NCI-H187 (cell line): ENCODE results near the gene MAFF.
"Not testable (repeated sequence)": the region's sequence is repeated elsewhere in the genome, so short reads cannot be mapped to it uniquely, and the experiment has no call there.

Source experiments
- DNase-seq, 2 experiments: peaks; one replicate each; lab custom pipeline; 2025; lab: John Stamatoyannopoulos, UW

Gene MAFF

DNA sequence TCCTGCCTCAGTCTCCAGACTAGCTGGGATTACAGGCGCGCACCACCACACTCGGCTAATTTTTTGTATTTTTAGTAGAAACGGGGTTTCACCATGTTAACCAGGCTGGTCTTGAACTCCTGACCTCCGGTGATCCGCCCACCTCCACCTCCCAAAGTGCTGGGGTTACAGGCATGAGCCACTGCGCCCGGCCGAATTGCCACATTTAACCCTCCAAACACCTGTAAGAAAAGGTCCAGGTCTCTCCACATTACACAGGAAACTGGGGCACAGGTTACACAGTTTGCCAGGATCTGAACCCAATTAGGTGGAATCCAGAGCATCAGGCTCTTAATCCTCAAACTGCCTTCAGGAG lies 24.2 kb upstream of the MAFF start:
- not testable (repeated sequence) for DNase-seq

DNA sequence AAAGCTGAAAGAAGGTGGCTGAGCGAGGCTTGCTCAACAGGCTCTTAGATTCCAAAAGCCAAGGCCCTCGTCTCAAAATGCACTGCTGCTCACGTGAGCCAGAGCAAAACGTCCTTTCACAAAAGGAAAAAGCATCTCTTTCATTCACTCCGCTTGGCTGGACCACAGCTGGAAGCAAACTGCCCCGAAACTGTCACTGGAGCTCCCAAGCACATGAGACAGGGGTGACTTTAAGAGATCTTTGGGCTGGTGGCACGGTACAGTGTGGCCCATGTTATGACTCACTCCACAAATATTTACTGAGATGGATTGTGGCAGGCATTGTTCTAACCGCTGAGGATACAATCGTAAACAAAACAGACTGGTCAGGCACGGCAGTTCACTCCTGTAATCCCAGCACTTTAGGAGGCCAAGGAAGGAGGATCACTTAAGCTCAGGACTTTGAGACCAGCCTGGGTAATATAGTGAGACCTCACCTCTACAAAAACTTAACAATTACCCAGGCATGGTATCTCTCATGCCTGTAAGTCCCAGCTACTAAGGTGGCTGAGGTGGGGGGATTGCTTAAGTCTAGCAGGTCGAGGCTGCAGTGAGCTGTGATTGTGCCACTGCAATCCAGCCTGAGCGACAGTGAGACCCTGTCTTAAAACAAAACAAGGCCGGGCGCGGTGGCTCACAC lies 23.7 kb upstream of the MAFF start:
- DNase-seq, result no peak

DNA sequence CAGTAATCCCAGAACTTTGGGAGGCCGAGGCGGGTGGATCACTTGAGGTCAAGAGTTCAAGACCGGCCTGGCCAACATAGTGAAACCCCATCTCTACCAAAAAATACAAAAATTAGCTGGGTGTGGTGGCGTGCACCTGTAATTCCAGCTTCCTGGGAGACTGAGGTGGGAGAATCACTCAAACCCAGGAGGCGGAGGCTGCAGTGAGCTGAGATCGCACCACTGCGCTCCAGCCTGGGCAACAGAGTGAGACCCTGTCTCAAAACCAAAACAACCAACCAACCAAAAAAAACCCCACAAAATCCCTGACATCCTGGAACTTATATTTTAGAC lies 23.2 kb upstream of the MAFF start:
- DNase-seq, result not testable (repeated sequence)

DNA sequence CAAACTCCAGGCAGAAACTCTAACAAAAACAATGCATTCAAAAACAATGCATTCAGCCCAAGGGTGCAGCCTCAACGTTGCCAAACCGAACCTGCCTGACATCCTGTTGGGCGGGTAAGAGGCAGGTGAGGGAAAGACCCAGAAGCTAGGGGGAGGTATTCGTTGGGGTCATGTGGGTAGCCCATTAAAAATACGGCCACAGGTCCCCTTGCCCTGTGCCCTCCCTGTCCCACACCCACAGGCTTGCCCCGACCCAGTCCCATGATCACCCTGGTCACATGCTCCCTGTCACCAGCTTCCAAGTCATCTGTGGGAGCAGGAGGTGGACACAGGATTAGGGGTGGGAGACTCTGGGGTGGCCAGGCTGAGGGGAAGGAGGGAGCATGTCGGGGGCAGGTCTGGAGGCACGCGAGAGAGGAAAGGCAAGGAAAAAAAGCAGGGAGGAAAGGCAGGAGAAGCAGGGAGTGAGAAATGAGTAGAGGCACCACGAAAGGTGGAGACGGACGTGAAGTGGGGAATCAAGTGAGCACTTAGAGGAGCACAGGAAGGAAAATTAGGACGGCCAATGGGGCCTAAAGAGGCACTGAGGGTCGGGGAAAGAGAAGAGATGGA lies 20.8 kb upstream of the MAFF start:
- no peak for DNase-seq

DNA sequence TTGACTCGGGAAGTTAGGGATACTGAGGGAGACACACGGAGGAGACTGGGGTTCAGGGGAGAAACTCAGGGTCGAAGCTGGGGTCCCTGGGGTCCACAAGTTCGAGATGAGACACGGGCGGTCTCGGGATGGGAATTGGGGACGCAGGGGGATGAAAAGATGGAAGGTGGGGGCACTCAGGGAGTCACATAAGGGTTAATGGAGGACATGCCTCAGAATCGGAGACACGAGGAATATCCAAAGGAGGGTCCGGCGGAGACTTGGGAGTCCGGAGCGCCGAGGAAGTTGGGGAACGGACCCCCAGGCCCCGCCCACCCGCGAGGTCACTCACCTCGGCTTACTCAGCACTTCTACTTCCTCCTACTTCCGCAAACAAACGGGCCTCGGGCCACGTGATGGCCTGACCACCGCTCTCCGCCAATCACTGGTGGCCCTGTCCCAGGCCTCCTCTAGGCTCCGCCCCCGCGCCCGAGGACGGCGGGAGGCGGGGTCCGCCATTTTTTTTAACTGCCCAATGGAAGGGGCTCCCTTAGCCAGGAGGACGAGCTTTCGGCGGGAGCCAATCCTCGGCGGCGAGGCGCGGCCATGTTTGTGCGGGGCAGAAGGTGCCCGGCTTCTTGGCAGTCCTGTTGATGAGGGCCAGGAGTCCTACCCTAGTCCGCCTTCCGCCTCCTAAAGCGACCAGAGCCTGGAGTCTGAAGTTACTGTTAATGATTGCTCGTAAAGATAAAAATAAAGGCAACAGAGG lies 20.2 kb upstream of the MAFF start, which contains the start of gene PLA2G6:
PLA2G6 (minus strand) TSS at position 378 of the 748 bp plus-strand sequence. CDS start 12,404 bp downstream, outside the sequence.
- DNase-seq, result peak; percentile 89 to 90

DNA sequence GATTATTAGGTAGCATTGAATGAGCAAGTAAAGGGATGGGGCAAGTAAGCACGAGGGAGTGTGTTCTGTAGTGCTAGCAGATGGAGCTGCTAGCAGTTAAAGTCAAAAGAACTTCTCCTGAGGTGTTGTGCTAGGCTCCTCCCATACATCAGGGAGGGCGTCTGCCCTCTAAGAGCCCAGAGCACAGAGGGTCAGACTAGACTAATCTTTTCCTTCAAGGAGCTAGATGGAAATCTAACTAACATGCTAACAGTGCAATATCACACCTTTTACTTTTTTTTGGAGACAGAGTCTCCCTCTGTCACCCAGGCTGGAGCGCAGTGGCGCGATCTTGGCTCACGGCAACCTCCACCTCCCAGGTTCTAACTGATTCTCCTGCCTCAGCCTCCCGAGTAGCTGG lies 17.0 kb upstream of the MAFF start:
- DNase-seq, result no peak

DNA sequence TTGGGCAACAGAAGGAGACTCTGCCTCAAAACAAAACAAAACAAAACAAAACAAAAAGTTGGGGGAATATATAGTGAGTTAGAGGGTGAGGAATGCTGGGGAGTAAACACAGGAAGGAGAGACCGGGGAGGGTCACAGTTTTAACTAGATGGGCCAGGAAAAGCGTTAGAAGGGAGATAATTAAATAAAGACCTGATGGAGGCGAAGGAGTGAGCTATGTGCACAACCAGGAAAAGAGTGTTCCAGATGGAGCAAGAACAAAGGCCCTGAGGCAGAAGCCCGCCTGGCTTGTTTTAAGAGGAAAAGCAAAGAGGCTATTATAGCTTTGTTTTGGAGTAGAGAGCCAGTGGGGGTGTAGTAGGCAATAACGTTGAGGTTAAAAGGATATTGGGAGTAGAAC lies 15.4 kb upstream of the MAFF start:
- no peak for DNase-seq

DNA sequence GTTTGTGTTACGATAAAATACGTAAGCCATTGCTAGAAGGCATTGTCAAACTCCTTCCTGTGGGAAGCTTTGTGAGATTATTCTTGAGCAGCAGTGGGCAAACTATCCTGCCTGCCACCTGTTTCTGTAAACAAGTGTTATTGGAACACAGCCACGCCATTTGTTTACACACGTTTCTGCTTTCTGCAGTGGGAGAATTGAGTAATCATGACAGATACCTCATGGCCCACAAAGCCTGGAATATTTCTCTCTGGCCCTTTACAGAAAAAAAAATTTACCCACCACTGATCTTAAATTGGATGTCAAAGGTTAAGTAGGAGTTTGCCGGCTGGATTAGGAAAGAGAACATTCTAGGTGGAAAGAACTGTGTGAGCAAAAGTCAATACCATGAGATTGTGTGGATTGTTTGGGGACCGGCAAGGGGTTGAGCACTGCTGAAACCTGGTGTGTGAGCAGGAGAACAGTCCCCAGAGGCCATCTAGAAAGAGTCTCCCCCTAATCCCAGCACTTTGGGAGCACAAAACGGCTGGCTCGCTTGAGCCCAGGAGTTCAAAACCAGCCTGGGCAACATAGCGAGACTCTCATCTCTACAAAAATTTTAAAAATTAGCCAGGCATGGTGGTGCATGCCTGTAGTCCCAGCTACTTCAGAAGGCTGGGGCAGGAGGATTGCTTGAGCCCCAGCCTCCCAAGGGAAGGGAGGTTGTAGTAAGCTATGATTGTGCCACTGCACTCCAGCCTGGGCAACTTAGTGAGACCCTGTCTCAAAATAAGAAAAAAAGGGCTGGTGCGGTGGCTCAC lies 14.2 kb upstream of the MAFF start:
- DNase-seq, result no peak

DNA sequence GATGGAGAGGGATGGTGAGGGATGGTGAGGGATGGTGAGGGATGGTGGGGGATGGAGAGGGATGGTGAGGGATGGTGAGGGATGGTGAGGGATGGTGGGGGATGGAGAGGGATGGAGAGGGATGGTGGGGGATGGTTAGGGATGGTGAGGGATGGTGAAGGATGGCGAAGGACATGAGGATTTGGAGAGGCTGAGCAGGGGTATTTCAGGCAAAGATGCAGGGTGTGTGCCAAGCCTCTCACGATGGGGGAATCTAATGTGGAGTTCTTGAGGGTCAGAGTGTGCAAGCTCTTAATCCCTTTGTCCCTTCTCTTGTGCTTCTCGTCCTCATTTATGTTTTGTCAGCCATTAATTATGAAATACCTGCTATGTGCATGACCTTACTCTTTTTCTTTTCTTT lies 12.7 kb upstream of the MAFF start:
- DNase-seq, result no peak

DNA sequence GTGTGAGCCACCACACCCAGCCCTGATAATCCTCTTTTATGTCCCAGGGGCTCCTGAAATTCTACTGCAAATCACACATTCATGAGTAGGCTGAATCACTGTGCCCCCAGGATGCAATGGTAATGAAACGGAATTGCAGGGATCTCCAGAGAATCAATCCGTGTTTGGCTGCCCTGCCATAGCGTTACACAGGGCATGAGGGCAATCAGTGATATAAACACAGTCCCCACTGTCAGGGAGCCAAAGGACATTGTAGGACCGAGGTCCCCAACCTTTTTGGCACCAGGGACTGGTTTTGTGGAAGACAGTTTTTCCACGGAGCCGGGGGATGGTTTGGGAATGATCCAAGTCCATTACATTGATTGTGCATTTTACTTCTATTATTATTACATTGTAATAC lies 11.2 kb upstream of the MAFF start:
- no peak for DNase-seq

DNA sequence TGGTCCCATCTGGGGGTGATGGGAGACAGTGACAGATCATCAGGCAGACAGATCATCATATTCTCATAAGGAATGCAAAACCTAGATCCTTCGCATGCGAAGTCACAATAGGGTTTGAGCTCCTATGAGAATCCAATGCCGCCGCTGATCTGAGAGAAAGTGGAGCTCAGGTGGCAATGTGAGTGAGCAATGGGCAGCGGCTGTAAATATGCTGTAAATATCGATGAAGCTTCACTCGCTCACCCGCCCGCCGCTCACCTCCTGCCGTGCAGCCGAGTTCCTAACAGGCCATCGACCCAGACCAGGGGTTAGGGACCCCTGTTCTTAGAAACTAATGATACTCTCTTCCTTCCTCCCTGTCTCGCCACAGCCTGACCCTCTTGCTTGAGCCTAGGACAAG lies 10.7 kb upstream of the MAFF start:
- DNase-seq, result no peak

DNA sequence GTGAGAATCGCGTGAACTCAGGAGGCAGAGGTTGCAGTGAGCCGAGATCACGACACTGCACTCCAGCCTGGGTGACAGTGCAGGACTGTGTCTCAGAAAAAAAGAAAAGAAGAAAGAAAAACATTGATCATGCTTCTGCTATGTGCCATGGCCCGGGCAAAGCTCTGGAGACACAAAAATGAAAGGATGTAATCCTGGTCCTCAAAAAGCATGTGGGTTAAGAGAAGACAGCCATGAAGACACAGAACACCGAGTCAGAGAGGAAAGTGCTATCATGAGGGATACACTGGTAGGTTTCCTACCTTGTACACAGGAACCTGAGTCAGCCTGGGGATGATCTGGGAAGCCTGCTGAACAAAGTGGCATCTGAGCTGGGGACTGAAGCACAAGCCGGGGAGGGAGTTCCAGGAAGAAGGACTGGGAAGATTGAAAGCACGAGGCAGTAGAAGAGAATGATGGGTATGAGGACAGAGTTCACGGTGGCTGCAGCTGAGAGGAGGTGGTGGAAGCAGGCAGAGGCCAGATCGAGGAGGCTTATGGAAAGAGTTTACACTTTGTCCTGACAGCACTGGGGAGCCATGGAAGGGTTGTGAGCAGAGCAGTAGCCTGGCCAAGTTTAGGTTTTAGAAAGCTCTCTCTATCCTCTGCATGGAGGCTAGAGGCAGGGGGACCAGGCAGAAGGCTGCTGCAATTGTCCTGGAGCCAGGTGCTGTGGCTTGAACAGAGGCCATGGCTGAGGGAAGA lies 9.9 kb upstream of the MAFF start:
- DNase-seq, result no peak

DNA sequence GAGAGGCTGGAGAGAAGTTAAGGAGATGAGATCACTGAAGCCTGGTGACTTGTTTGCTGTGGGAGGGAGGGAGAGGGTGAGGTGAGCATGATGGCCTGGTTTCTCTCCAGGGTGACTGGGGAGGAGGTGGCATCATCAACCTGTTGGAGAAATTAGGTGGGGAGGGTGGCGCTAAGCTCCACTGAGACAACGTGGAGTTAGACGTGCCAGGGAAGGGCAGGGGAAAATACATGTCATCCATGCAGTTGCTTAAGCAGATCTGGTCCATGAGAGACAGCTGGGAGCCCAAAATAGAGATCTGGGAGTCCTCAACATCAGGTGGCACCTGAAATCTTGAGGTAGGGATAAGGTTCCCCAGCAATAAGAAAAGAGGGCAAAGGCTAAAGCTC lies 9.3 kb upstream of the MAFF start:
- no peak for DNase-seq

DNA sequence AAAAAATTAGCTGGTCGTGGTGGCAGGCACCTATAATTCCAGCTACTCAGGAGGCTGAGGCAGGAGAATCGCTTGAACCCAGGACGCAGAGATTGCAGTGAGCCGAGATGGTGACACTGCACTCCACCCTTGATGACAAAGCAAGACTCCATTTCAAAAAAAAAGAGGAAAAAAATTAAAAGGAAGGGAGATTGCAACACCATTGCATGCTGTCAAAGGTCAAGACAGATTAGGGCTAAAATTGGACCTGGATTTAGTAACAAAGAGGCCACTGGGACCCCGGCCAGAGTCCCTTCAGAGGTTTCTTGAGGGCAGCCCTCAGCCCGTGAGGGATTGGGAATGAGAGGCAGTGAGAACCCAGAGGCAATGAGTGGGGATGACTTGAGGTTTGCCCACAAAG lies 8.2 kb upstream of the MAFF start:
- no peak for DNase-seq

DNA sequence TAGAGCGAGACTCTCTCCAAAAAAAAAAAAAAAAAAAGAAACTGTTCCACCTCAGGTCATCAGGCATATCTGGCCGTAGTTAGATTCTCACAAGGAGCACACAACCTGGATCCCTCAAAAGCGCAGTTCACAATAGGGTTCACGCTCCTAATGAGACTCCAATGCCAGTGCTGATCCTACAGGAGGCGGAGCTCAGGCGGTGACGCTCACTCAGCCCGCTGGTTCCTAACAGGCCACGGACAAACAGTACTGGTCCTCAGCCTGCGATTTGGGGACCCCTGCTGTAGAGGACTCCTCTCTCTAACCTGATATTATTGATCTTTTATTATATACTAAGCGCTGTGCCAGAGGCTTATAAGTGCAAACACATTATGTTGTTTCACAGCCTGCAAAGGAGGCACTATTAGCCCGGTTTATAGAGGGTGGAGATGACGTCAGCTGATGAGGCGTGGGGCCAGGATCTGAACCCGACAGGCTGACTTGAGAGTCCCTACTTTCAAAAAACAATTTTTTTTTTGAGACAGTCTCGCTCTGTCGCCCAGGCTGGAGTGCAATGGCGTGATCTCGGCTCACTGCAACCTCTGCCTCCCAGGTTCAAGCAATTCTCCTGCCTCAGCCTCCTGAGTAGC lies 4.9 kb upstream of the MAFF start:
- DNase-seq, result no peak

DNA sequence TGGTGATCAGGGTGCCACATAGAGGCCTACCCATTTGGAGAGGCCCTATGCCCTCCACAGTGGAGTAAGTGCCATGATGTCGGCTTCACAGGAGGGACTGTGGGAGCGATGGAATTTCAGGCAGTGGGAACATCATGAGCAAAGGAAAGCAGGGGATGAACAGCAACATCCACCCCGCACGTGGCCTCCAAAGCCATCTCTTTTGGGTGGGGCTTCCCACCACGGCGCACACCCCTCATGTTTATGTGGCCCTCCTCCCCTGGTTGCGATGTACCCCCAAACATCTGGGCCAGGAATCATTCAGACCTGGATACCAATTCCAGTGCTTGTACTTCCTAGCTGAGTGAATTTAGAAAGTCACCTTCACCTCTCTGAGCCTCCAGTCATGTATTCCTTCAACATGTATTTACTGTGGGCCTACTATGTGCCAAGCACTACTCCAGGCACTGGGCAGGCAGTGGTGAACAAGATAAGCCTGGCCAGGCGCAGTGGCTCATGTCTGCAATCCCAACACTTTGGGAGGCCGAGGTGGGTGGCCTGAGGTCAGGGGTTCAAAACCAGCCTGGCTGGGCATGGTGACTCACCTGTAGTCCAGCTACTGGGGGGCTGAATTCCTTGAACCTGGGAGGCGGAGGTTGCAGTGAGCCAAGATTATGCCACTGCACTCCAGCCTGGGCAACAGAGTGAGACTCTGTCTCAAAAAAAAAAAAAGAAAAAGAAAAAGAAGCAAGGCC lies 1.8 kb upstream of the MAFF start:
- no peak for DNase-seq

DNA sequence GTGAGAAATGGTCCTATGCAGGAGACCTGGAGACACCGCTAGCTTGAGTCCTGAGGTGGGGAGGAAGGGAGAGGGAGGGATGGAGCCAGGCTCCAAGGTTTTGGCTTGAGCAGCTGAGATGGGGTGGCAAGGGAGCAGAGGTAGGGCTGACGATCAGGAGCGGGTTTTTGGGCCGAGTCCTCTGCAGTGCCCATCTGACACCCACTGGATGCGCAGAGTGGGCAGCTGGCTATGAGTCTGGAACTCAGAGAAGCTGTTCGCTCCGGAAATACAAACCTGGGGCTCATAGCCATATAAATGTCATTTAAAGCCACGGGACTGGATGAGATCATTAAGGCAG lies 453 bp upstream of the MAFF start:
- no peak for DNase-seq

DNA sequence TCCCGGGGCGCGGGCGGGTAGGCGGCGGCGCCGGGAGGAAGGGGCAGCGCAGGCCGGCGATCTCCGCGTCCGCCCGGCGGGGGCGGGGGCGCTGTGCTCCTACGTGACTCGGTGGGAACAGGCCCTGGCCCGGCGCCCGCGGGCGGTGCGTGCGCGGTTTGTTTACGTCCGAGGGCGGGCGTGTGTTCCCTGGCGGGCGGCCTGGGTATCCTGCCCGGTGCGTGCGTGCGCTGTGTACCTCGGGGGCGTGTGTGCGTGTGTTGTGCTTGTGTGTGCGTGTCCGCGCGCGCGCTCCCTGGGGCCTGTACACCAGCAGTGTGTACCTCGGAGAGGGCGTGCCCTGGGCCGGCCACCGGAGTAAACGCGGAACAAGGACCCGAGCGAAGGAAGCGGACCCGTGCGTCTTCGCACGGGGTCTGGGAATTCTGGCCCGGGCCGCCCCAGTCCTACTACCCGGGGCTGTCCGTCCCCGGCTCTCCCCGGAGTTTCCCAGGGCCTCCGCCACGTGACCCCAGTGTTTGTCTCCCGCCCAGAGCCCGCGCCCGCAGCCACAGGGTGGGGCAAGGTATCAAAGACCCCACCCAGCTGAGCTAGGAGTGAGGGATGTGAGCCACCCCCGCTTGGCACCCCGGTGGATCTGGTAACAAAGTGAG lies 769 bp downstream of the MAFF start:
- DNase-seq, result no peak

DNA sequence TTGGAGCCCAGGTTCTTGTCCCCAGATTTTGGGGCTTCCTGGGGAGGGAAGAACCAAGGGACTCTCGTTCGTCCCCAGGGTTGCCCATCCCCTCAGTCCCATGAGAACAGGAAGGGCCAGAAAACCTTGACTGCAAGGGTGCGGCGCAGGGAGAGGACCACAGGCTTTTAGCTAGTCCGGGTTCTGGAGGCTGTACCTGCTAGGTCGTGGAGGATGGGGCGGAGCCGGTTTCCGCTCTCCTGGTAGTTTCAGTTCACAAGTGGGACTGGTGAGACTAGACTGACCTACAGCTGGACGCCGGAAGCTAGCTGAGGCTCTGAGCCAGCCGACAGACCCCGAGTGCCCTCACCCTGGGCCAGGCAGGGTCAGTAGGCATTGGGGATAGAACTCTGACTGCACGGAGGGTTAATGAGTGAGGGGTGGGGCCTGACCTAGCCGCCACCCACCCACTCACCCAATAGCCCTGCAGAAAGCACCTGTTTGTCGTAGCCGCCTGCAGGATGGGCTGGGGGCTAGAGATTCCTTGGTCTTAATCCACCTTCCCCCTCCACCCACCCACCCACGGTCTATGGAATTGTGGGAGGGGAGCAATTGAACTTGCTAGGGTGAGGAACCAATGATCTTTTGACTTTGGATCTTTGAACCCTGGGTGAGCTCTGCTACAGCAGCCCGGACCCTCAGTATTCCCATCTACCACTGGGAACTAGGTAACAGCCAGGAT lies 1.5 kb downstream of the MAFF start:
- DNase-seq, result no peak
